Pulmonary artery endothelial cell (primary cell): ENCODE results near the gene LRIT2. TPM values are rescaled to one million over a fixed set of nuclear protein-coding genes. Genes with fewer than 3 reads are reported as not detected.

ENCODE experiments used
- DNase-seq: peaks from one replicate; pipeline ENCODE4 v3.0.0-alpha.2; 2011; ENCODE audit warnings: low read depth, low spot score
- total RNA-seq: library from RNA; depleted of rRNA; stranded (reverse); fragments of >200 nt; gene quantifications from 2 replicates; pipeline ENCODE4 v1.2.3, GENCODE V29; 2014

LRIT2 gene, protein sequence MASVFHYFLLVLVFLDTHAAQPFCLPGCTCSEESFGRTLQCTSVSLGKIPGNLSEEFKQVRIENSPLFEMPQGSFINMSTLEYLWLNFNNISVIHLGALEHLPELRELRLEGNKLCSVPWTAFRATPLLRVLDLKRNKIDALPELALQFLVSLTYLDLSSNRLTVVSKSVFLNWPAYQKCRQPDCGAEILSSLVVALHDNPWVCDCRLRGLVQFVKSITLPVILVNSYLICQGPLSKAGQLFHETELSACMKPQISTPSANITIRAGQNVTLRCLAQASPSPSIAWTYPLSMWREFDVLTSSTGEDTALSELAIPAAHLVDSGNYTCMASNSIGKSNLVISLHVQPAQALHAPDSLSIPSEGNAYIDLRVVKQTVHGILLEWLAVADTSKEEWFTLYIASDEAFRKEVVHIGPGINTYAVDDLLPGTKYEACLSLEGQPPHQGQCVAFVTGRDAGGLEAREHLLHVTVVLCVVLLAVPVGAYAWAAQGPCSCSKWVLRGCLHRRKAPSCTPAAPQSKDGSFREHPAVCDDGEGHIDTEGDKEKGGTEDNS
- total RNA-seq, result not detected in 2 replicates

DNA sequence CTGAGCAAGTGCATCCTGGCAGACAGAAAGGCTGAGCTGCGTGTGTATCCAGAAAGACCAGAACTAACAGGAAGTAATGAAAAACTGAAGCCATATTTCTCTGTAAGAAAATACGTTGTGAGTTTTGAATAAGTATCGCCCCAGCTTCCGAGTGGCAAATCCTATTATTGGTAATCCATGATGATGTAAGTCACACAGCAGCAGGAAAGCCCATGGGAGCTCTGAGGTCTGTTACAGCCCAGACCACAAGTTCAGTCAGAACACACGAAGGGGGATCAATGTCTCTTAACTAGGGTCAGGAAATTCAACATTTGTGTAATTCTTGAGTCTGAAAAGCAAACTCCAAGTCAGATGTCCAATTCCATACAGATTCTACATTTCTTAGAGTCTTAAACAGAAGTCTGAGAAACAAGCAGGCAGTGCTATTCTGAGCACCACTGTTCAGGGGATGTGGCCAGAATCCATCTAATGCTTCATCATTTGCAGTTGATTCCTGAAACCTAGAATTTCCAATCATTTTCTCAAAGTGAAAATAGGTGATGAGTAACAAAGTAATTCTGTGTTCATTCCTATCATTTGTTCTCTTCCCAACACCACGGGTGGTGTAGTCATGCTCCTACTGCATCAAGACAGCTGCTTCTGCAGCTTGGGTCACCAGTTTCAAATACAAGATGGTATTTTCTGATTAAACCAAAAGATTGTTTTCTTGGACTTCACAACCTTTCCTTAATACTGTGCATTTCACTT lies at the start of gene LRIT2:
LRIT2 (minus strand) TSS at position 118 of the 747 bp plus-strand sequence; CDS start at position 94, 24 bp downstream.
- DNase-seq, result no peak

DNA sequence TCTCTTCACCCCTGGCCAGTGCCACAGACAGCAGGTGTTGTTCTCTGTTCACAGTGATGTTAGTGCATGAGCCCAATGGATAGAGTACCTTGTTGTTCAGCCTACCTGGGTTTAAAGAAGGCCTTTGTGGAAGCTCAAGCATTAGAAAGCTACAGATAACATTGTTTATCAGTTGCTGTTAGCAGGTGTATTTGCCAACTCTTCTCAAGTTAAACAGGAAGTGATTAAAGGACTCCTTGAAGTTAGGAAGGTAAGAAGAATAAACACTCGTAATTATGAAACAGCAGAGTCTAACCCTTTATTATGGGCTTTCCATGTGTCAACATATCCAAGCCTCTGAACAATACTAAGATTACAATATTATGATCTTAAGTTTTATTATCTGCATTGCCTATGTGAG lies 45.4 kb upstream of the LRIT2 start:
- no peak for DNase-seq

DNA sequence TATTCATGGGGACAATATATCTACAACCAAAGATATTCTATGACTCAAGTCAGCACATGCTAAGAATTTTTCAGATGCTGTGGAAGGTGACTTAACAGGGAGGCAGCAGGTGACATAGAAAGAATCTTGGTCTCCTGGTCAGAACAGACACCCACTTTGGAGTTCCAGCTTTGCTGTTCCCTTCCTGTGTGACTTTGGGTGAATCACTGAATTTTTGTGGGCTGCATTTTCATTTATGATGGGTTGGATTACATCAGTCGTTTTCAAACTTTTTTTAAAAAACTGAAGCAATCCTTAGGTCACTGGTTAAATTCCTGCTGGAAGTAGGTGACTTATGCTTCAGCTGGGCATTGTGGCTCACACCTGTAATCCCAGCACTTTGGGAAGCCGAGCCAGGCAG lies 44.4 kb upstream of the LRIT2 start:
- DNase-seq, result no peak

DNA sequence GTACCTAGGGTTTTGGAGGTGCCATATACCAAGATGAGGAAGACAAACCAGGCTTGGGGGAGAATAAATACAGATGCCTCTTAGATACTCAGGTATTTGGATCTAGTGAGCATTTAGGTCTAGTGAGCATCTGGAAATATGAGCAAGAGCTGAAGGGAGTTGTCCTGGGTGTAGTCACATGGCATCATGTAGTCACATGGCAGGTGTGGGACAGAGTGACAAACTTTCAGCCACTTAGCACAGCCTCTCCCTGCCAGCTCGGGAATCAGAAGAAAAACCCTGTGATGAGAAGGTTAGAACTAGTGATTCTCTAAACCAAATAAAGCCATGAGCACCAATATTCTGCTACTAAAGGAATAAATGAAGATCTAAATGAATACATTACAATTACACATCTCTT lies 43.8 kb upstream of the LRIT2 start:
- DNase-seq, result no peak

DNA sequence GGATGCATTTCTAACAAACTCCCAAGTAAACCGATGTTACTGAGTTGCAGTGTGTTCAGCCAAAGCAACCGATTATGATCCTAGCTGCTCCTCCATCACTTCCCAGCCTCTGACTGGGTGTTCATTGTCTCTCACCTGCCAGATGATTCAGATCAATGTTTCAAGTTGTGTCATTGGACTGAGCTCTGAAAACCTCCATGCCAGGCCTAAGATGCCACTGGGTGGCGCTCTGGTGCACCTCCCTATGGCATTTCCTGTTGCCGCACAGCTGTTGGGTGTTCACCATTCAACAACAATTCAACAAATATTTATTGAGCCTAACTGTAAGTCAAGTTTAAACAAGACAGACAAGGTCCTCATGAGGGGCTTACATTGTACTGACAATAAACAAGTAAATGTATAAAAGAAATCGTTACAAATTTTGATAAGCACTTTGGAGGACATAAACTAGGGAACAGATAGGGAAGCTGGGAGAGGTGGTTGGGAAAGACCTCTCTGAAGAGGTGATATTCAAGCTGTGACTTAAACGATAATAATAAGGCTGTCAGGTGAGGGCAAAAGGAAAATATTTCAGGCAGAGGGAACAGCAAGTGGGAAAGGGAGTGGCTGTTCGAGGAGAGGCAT lies 42.3 kb upstream of the LRIT2 start:
- peak; percentile 29 for DNase-seq

DNA sequence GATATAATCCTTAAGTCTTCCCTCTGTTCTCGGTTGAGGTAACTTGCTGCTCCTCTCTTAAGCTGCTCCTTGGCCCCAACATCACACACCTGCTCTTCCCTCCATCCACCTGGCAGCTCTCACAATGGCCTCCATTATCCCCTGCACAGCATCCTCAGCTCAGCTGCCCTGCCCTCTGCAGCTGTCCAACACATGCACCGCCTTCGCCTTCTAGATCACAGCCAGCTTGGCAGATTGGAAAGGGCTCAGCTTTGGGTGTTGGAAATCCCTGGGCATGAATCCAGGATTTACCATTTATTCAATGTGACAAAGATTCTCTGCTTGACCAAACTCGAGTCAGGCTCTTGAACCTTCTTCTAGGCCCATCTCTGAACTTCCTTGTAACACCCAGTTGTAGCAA lies 40.1 kb upstream of the LRIT2 start:
- no peak for DNase-seq

DNA sequence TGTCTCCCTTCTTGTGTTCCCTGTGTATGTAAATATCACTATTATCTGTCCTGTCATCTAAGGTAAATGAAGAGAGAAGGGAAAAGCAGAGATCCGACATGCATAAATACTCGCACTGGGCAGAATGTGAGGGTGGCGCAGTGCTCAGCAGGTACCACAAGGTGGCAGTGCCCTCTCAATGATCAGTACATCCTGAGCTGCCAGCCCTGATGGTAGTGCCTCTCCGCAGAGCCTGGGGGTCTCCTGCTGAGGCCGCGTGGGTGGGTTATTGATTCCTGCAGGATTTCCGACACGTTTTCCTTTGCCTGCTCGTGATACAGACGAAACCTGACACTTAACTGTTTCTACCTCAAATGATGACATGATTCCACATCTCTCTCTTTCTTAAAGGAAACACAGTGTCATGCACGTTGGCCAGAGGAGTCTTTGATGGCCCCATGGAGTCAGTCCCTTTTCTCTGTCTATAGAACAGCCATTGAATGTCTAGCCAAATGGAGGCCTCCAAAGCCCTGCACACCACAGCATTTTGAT lies 39.3 kb upstream of the LRIT2 start:
- DNase-seq, result peak; percentile 17

DNA sequence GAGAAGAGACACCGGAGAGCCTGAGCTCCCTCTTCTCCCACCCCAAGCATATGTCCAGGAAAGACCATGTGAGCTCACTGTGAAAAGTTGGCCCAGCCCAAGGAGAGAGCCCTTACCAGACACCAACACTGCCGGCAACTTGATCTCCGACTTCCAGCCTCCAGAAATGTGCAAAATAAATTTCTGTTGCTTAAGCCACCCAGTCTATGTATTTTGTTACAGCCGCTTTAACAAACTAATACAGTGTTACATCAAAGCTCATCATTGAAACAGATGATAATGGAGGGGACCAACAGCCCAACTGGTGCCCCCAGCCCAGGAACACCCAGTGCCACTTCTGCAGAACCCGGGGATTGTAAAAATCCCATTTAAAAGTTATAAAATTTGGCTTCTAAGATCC lies 38.4 kb upstream of the LRIT2 start:
- no peak for DNase-seq

DNA sequence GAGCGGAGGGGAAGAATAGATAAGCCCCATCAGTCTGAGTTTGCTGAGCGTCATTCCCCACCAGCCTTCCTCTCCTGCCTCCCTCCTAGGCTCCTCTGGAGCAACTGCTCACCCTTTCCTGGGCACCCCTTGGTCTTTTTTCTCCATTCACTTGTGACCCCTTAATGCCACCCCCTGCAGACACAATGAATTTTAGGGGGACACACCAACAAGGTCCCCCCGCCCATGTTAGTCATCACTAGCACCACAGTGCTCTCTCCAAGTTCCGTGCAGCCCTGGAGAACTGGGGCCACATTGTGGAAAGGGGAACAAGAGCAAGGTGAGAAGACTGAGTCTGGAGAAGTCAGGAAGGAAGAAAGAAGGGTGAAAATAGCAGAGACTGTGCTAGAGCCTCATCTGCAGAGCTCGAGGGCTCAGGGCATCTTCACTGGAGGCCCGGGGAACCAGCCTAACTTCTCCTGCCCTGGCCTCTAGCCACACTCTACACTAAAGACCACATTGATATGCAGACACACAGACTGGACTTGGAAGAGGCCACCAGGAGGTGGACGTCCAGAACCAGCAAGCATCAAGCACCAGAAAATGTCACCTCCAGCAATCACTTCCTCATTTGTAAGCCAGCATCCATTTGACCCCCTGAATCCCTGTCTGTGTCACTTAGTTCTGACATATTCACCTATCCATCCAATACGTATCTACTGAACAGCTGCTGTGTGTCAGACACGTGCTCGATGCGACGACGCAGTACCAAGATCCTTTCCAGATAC lies 37.0 kb upstream of the LRIT2 start:
- DNase-seq, result no peak

DNA sequence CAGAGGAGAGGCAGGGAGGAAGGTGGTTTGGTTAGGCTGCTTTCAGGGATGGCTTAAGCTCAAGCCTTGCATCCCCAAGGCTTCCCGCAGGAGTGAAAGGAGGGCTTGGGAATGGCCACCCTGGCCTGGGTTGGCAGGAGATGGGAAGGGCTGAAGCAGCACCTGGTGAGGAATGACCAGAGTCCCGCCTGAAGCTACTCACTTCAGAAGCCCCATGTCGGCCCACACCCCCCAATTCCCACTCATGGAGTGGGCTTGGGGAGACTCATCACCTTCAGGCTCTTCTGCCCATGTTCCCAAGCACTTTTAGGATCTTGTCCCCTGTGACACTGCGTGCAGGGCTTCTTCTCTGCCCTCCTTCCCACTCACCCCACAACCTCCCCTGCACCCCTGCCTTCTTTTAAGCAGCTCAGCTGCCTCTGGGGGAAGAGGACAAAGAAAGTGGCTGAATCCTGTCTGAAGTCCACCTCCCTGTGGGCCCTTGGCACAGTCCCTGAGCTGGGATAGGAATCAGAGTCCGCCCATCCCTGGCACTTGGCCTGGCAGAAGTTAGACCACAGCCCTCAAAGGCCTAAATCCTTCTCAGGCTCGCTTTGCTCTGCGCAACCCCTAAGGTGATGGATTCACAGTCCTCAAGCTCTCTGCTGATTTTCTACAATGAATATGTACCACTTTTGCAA lies 36.0 kb upstream of the LRIT2 start:
- no peak for DNase-seq

DNA sequence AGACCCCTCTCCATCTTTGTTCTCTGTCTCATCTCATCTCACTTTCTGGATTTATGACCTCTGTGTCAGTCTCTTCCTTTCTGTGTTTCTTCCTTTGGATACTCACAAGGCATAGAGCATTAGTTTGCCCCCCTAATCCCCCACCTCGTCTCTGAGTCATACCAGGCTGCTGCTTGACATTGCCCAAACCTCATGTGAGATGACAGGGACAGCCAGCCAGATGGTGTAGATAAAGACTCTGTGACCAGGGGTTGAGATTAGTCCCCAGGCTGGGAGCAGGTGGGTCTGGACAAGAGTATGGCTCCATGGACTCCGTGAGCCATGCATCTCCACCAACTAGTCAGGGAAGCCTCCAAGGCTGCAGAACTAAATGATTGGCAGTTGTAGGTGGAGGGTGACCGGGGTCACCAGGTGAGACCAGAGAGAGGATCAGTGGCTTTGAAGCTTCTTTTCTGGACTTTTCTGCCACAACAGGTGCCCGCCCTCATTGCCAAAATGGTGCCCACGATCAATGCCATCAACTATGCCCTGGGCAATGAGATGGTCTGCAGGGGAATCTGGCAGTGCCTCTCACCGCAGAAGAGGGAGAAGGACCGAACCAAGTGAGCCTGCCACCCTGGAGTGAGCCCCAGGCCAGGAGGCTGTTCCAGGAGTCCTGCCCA lies 32.8 kb upstream of the LRIT2 start:
- DNase-seq, result no peak

DNA sequence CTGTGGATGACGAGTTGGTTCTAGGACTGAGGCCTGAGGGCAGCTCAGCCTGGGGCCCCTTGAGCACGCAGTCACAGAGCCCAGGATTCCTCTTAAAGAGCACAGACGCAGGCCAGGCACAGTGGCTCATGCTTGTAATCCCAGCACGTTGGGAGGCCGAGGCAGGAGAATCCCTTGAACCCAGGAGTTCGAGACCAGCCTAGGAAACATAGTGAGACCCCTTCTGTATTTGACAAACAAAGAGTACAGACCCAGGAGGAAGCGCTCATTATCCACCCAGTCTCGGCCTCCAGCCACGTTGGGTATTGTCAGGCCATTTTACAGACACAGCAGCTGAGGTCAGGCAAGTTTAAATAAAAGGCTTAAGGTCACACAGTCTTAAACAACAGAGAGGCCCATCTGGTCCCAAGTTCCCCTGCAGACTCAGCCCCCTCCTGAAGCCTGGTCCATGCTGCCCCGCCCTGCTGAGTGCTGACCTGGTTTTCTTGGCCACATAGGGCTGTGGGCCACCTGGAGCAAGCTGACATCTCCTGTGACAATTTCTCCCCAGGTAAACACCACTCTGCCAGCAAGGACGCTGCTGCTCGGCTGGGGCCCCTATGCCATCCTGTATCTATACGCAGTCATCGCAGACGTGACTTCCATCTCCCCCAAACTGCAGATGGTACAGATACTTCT lies 32.1 kb upstream of the LRIT2 start:
- DNase-seq, result no peak

DNA sequence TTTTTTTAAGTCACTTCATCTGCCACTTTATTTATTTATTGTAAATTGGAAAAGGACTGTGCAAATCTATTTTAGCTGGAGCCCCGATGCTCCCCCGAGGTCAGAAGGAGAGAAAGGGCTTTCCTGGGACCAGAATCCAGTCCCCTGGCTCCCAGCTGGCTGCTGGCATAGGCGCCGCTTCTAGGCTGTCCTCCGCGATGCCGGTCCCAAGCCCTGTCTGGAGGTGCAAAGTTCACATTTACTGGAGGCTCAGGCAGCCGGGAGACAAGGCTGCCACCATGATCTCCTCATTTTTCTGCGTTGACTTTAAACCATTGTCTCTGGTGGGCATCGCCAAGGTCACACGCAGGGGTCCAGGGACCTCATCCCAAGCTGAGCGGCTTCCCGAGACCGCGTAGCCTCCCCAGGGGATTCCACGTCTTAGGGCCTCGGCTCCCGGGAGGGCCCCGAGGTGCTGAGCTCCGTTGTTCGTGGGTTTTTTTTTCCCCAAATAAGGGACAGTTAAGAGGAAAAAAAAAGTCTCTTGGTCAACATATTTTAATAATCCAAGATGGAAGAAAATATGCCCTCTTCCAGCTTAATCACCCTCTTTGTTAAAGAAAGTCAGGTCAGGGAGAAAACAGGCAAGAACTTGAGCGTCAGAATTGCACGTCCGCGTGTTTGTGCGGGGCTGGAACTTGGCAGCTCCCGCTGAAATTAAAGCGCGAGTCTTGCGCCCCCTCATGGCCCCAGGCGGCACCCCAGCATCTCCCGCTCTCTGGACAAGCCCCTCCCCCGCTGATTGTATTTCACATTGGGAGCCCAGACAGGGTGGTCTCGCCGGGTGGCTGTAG lies 31.4 kb upstream of the LRIT2 start:
- no peak for DNase-seq

DNA sequence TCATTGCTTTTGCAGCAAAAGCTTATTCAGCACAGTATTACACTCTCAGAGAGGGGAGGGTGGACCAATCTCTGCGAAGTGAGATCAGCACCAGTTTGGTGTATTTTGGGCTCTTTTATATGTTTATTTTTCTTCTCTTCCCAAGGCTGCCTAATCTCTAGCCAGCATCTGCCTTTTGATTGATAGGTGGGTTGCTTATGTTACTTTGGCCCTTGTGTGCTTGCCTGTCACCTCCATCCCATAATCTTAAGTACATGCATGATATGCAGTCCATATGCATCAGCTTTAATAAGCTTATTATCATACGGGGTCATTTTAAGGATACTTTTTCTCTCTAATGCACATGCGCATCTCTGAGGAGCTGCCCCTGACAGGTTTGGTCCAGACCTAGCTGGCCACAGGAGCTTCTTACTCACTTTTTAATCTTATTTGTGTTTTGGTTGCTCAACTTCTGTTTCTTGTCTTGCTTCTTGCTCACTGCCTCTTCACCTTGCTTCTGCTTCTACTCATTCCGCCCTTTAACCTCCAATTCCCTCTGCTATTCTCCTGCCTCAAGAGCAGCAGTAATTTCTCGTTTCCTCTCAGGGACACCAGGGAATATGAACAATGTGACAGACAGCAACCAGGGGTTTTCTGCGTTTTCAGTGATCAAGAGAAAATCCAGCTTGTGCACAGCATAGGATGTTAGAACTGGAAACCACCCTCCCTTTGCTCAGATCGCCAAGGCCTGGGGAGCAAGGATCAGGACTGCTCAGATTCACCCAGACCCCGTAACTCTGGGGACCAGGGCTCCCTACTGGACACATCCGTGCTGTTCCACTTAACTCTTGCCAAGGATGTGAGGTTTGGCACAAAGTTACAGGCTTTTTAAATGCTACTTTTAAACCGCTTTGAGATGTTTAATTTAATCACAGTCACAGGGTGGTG lies 29.5 kb upstream of the LRIT2 start:
- no peak for DNase-seq

DNA sequence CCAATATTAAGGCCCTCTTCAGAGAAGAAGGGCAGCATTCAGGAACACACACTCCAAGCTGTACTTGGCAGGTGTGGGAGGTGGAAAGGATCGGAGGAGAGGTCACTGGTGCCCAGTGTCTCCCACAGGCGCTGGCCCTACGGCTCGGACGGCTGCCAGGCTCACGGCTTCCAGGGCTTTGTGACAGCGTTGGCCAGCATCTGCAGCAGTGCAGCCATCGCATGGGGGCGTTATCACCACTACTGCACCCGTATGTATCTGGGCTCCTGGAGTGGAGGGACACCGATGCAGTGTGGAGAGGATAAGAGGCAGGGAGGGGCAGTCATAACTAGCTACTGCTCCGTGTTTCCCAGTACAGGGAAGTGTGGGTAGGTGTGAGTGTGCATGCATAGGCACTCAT lies 23.4 kb upstream of the LRIT2 start:
- no peak for DNase-seq

DNA sequence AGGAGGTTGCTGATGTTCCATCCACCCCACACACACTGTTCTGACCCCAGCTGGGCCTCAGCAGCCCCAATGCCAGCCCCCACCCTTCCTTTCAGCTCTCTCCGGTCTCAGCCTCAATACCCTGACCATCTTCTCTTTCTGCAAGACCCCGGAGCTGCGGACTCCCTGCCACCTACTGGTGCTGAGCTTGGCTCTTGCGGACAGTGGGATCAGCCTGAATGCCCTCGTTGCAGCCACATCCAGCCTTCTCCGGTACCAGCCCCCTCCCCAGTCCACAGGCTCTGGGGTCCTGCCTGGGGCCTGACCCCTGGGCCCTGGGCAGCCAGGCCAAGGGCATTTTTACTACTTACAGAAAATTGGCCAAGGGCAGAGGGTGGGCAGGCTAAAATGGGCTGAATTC lies 22.2 kb upstream of the LRIT2 start:
- no peak for DNase-seq

DNA sequence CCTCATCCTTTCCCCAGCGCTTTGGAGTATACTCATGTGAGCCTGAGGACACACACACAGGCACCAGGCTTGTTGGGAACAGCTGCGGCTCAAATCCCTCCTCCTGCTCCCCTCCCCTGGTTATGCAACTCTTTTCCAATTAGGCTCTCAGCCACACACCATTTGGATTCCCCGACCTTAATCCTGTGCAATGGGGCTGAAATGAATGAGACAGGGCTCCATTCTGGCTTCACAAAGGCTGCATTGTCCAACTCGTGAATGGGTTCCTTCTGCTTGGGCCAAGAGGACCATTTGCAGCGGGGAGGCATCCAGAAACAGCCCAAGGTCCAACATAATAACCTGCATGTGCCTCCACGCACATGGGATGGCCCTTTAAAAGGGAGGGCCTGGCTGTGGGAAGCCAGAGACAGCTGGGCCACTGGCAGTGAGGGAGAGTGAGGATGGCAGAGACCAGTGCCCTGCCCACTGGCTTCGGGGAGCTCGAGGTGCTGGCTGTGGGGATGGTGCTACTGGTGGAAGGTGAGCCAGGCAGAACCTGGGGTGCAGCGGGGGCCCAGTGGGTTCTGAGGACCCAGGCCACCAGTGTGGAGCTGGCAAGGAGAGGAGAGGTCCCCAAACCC lies 19.4 kb upstream of the LRIT2 start, which contains the start of gene RGR:
RGR (plus strand) TSS at position 403 of the 620 bp plus-strand sequence; CDS start at position 441, 38 bp downstream.
- no peak for DNase-seq
